PC-3 (cell line): ENCODE results near the gene POLR1D.

Source experiments
- CTCF ChIP-seq: fragments of 300-600 bp; sonication (generic); conservative IDR thresholded peaks from 2 replicates; pipeline ENCODE4 v1.5.1; 2017; ENCODE audit warnings: antibody characterized with exemption, low read depth, mild to moderate bottlenecking, low read length
- EZH2 ChIP-seq: fragments of 300-600 bp; sonication (generic); IDR thresholded peaks from one replicate; pipeline ENCODE4 v1.6.1; 2017; ENCODE audit warnings: antibody characterized with exemption, mild to moderate bottlenecking, low read length; ENCODE audit not compliant: unreplicated experiment
- EZH2phosphoT487 ChIP-seq: fragments of 300-600 bp; sonication (generic); IDR thresholded peaks from 2 replicates; pipeline ENCODE4 v1.6.1; 2018; ENCODE audit warnings: mild to moderate bottlenecking, antibody characterized with exemption, low read length, borderline replicate concordance

GRCh38 chr13:27658546-27658945, 36.9 kb downstream of the POLR1D start:
- TF ChIP-seq EZH2 (no peak), CTCF (no peak), EZH2phosphoT487 (no peak)
